ENCODE measurements around the gene MMADHC.
A peak's percentile ranks its signal among the peaks of the same experiment; 100 is the strongest.
"Not testable (repeated sequence)": the region's sequence is repeated elsewhere in the genome, so short reads cannot be mapped to it uniquely, and the experiment has no call there.

Gene MMADHC

DNA sequence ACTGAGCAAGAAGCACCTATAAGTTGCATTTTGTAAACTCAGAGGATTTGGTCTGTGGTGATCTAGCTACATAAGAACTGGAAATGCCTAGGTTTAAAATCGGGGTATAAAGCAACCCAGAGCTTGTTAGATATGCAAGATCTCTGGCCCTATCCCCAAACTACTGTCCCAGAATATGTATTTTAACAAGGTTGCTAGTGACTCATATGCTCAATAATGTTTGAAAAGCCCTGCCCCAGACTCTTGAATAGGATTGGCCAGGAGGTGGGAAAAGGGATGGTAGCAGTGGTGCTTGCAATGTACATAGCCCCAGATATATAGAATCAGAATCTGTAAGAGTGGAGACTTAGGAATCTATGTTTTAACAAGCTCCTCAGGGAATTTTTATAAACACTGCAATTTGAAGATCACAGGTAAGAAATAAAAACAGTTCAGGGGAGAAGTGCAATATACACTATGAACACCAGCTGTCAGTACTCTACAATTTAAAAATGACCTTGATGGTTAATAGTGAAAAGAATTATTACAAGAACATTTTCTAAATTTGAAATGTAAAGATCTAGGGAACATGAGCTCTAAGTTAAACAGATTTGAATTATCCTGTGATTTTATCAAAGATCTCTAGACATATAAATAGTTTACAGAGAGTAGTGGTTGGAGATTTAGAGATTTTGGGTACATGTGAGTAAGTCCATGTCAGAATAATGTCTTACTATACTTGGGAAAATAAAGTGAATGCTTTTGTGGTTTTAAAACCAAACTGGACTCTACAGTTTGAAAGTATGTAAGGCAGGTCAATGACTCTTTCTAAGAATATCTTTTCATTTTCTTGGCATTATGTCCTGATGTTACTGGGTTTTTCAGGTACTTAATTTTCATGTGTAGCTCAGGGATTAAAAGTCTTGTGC, 7.7 kb upstream of the MMADHC start:
- DNase-seq (ENCODE audit: low read depth in 2 of 2) = no peak

DNA sequence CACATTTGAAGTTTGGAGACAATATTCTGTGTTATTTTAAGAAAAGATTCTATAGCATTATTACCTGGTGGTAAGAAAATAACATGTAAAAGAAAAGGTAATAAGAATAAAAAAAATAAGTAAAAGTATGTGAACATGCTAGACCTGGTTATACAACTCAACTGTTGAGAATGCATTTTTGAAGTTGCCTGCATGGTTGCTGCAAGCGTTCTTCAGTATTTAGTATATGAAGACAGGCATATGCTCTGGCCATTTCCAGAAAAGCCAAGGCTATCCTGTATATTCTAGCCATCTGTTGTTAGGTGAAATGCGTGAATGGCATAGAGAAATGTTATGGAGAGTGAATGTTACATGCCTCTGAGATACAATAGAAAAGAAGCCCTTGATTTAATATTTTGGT, 6.8 kb upstream of the MMADHC start:
- no peak for DNase-seq (ENCODE audit: low read depth in 2 of 2)

DNA sequence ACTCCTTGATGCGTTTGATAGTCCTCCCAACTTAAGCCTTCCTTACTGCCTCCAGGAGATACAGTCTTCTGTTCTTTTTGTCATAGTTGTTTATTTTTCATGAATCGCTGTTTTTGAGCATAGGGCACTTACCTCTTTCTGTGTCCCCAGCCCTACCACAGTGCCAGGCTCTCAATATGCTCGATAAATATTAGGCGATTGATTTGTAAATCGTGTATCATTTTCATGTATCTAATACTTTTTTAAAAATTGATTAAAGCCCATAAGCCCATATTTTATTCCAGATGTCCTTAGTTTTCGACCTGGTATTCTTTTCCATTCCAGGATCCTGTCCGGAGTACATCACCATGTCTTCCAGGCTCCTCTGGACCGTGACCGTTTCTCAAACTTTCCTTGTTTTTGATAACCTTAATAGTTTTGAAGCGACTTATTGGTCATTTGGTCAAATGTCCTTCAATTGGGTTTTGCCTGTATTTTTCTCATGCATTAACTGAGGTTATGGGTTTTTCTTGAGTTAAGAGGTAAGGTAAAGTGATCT, 444 bp upstream of the MMADHC start:
- DNase-seq (ENCODE audit: low read depth in 2 of 2) = no peak

DNA sequence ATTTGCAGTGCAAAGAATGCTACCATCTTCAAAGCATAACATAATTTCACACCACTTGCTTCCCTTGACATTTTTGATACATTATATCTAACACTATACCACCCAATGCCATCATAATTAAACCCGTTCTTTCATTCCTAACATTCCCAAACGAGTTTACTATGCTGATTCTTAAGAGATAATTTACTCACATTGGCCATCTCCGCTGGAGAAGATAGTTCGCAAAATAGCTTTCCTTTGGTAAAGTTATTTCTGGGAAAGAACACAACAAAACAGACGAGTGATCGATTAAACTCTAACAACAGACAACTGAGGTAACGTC, 716 bp downstream of the MMADHC start:
- DNase-seq (ENCODE audit: low read depth in 2 of 2) = no peak

DNA sequence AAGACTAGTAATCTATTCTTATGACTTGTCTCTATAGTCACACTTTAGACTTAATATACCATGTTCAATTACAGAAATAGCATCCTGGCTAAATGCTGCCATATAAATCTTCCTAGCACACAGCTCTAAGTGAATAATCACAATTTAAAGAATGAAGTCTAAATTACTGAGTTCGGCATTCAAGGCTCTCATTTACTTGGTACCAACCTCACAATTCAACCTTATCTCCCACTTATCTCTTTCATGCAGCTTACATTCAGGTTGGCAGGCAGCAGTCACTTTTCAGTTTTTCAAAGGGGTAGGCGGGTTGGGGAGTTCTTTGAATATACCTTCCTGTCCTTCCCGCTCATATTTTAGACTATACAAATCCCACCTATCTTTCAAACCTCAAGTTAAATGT, 1.5 kb downstream of the MMADHC start:
- no peak for DNase-seq (ENCODE audit: low read depth in 2 of 2)

DNA sequence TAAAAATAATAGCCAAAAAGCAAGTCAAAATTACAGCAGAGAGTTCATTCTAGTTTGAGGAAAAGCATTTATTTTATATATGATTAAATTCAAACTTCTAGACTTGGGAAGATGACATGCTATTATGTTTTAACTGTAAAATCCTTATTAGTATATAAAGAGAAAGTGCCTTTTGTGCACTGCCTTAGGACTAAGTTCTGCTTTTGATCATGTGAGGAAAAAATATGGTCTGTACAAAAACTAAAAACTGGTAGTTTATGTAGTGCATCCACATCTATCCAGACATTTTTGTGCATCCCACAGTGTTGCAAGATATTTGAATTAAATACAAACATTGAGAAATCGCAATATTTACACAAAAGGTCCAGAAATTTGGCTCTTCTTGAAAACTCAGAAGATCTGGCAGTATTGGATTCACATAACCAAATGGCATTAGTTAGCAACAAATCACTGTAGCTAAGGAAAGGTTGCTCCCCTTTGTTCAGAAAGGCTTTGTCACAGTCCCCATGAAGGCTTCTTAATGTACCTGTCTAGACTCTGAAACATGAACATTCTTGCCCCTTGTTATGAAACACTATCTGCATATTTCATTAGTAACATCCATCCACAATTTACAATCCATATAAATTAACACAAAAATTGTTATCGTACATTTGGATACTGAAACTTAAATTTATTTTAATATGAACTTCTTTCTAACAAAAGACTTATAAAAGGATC, 2.2 kb downstream of the MMADHC start:
- no peak for DNase-seq (ENCODE audit: low read depth in 2 of 2)

DNA sequence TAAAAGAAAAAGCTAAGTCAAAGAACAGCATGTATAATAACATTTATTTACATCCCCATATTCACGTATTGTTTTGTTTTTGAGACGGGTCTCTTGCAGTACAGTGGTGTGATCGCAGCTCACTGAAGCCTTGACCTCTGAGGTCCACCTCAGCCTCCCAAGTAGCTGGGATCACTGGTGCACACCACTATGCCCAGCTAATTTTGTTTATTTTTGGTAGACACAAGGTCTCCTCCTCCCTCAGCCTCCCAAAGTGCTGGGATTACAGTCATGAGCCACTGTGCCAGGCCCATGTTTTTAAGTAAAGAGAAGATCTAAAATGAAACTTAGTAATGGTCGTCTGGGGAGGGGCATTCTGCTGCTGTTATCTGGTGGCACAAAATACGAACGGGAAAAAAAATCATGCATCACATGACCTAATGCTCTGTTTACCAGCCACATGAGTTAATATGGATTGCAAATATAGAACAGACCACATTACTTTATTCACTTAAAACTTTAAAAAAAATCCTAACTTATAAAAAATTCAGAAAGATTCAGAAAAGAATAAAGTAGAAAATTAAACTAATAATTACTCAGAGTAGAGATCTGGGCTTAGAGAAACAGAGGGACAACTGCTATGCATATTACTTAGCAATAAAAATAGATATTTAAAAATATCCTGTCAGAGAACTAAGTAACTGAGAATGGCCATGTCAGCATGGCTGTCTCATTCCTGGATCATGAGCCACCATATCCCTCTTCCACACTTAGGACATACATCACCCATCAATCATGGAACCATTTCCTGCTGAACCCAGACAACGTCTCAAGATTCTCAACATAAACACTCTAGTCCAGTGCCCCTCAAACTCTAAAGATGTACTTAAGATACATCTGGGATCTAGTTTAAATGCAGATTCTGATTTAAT, 7.3 kb downstream of the MMADHC start:
- DNase-seq (ENCODE audit: low read depth in 2 of 2) = no peak

DNA sequence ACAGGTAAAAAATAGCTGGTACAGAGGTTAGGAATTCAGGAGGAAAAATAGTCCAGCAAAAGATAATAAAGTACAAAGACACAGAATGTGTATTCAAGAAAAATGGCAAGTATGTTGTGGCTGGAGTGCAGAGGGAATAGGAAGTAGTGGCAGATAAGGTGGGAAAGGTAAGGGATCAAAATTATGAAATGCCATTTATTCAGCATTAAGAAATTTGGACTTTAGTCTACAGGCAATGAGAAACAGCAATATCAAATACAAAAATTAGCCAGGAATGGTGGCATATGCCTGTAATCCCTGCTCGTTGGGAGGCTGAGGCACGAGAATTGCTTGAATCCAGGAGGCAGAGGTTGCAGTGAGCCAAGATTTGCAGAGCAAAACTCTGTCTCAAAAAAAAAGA, 10.3 kb downstream of the MMADHC start:
- DNase-seq (ENCODE audit: low read depth in 2 of 2) = no peak

DNA sequence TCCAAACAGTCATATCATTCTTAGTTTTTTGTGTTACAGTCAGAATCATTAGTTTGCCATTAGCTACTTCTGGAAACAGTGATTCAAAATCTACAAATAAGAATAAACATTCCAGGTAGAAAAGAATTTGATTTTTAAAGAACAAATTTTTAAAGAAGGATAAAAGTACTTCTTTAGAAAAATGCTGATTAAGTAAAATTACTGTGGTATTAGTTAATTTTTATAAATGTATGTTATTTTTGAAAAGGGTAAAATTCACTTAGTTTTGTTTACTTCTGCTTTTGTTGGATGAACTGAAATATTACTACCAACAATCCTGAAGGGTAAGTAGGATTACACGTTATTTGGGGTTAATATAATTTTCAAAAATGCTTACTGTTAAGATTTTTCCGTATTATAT, 11.8 kb downstream of the MMADHC start:
- no peak for DNase-seq (ENCODE audit: low read depth in 2 of 2)

DNA sequence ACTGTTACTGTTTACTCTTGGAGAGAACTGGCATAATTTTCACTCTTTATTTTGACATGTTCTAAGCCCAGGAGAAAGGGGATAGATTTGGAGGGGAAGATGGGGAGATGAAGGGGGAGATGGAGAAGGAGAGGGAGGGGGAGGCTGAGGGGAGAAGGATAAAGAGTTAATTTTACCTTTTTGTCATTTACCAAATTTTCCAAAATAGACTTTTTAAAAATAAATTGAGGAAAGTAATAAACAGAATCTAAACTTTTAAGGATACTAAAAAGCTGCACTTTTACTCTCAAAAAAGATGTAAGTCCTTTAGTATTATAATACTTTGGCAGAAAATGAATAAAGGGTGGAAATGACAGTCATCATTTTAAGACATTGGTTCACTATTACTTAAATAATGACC, 12.3 kb downstream of the MMADHC start:
- DNase-seq (ENCODE audit: low read depth in 2 of 2) = no peak

DNA sequence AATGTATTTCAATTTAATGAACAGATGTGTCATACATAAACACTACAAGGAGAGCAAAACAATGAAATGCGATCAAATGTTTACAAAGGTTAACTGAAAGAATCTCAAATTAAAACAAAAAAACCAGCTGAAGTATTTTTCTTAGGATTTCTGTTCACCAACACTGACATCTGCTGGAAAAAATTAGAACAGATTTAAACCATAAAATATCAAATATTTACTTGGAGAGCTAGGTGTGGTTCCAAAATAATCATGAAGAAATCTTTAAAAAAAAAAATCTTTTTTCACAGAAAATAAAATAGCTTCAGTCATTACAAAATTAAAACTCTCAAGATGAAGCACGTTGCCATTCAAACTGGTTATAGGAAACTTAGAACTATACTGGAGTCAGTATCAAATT, 13.8 kb downstream of the MMADHC start:
- DNase-seq (ENCODE audit: low read depth in 2 of 2) = no peak

DNA sequence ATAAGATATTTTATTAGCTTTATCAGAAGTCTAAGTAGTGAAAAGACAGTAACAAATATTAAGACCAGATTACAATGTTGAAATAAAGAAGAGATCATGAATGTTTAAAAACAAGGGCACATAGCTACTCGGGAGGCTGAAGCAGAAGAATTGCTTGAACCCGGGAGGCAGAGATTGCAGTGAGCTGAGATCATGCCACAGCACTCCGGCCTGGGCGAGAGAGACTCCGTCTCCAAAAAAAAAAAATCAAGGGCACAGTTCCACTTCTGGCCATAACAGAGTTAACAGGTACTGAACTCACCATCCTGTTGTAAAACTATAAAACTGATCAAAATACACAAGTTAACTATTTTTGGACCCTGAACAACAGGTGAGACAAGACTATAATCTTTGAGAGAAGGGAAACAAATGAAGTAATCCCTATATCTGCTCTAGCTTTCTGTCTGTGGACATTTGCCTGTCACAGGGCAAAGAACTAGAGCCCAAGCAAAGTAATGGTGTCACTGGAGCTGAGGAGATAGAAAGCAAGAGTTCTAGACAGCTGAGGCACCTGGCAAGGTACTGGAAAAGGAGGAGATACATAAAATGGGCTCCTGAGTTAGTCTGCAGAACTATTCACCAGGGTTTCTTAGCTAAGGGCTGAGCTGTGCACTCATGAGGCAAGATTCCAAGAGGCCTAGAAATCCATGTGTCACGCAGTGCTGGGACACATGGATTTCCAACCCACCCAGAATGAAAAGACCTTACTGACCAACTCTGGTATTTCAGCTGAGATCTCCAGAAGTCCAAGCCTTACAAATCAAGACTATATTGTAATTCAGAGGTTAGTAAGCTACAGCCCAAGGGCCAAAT, 15.2 kb downstream of the MMADHC start:
- DNase-seq (ENCODE audit: low read depth in 2 of 2) = no peak

DNA sequence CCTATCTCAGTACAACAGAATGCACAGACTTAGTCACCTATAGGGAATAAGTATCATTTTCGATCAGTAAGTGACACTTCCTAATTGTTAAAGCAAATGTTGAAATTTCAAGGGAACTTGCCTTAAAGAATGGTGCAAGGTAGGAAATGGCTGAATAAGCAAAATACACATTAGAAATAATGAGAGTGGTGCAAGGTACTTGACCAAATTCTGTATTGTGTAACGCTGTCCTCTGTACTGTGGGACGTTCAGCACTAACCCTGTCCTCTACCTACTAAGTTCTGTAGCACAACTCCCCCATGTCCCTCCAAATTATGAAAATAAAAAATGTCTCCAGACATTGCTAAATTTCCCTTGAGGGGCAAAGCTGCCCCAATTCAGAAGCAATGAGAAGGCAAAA, 19.4 kb downstream of the MMADHC start:
- no peak for DNase-seq (ENCODE audit: low read depth in 2 of 2)

DNA sequence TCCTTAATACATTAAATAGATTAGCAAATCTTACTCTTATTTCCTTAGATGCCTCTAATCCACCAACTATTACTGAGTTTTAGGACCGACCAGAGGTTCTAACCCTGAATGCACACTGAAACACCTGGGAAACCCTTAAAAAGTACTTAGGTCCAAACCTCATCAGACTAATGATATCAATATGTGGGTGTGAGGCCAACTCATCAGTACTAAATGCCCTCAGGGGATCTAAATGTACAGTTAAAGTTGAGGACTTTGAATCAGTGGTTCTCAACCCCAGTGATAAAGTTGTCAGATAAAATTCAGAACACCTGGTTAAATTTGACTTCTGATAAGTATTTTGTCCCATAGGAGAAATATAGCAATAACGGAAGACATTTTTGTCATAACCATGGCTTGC, 20.9 kb downstream of the MMADHC start:
- DNase-seq (ENCODE audit: low read depth in 2 of 2) = no peak

DNA sequence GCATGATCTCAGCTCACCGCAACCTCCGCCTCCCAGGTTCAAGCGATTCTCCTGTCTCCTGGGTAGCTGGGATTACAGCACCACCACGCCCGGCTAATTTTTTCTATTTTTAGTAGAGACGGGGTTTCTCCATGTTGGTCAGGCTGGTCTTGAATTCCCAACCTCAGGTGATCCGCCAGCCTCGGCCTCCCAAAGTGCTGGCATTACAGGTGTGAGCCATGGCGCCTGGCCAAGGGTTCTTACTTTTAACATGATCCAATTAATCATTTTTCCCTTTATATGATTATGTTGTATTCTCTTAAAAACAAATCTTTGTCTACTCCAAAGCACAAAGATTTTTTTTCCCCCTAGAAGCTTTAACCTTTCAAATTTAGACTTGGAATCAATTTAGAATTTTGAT, 21.9 kb downstream of the MMADHC start:
- DNase-seq (ENCODE audit: low read depth in 2 of 2) = not testable (repeated sequence)

DNA sequence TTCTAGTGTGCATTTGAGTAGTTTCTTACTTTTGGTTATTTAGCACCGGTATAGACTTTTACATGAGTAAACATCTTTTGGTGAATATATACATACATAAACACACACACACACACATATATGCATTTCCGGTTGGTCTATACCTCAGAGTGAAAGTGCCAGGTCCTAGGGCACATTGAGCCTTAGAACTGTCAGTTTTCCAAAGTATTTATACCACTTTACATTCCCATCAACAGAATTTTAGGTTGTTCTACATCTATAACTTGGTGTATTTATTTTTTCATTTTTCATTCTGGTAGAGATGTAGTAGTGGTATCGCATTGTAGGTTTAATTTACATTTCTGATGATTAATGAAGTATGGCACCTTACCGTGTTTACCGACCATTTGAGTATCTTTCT, 22.6 kb downstream of the MMADHC start:
- no peak for DNase-seq (ENCODE audit: low read depth in 2 of 2)

DNA sequence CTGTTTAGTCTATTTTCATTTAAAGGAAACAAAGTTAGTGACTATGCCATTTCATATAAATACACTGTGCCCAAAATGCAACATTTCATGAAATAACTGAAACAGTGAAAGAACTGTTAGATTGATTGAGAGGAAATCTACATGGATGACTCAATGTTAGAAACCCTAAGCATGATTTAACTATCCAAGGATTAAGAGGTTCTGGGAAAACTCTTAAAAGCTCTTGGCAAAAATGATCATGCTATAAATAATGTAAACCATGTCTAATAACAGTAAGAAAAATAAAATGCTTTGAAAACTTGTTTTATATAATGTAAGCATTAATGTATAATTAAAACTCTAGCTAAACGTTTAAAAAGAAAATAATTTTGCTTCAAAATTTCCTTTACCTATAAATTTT, 23.5 kb downstream of the MMADHC start:
- DNase-seq (ENCODE audit: low read depth in 2 of 2) = no peak

DNA sequence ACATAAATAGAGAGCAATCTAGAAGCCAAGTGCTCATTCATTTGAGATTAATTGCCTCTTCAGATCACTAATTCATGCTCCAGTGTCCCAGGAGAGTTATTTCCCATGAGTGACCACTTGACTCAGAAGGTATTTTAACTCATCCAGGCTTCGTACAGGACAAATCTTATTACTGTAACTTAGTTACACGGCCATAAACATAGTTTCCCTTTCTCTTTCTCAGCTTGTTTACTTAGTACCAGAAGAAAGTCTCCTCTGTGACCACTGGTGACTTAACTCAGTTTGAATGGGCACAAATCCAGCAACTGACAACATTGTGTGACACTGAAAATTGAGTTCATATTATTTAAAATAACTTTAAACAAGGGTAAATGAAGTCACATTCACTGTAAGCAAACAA, 25.3 kb downstream of the MMADHC start:
- no peak for DNase-seq (ENCODE audit: low read depth in 2 of 2)

DNA sequence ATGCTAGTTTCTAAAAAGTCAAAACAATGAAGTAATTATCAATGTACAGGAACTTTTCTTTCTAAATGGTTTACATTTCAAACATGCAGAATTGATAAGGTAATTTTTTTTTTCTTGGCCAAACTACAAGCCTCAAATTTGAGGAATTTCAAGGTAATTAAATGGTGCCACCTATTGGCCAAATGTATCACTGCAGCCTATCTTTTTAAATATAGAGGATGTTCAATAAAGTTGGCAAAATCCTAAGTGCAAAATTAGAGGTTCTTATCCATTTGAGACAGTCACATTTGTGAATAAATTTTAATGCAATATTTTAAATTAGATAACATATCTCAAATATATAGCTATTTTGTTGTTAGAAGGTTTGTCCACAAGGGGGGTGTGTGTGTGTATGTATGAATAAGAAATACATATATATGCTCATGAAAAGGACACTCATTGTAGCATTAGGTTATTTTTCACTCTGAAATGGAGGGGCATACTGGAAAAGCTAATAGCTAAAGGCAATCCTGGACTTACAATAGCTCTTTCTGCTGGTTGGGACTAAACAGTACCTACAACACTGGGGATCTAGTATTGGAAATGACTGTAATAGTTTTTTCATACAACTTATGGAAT, 26.2 kb downstream of the MMADHC start:
- peak in 1 of 2 experiments; percentile 12 for DNase-seq (ENCODE audit: low read depth in 2 of 2)

DNA sequence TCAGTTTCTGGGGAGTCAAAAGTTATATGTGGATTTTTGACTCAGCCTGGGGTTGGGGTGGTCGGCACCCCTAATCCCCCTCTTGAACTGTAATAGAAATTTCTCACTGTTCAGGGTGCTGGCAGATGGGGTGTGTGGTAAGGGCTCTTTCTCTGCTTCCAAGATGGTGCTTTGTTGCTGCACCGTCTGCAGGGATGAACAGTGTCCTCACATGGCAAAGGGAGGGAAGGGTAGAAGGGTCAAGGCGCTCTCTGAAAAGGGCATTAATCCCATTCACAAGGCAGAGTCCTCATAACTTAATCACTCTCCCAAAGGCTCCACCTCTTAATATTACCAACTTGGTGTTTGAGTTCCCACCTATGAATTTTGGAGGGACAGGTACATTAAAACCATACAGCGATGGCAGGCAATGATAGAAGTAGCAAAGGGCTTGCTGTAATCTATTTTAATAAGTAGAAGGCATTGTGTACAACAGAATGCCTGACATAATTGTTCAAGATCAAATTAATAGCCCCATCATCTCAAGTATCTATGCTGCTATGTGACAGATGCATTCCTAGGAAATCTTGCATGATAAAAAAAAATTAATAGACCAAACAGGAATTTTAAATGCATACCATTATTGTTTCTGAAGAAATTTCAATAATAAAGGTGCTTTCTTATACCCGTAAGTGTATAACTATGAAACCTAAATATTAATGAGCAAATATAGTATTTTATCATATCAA, 28.1 kb downstream of the MMADHC start:
- no peak for DNase-seq (ENCODE audit: low read depth in 2 of 2)

Measured in fibroblast of skin of left biceps (primary cell).